K562 (cell line): Measurements from ENCODE around the gene ZMIZ1. TPM values are rescaled to one million over a fixed set of nuclear protein-coding genes. Genes with fewer than 3 reads are reported as not detected.

Experiments used
- ARID1B ChIP-seq: fragments of 450-650 bp; IDR thresholded peaks from 2 replicates; pipeline ENCODE4 v1.6.1; 2016; ENCODE audit warnings: antibody characterized with exemption, mild to moderate bottlenecking, inconsistent platforms
- JUN ChIP-seq, 2 experiments: sonication (generic) in 1 of 2; formaldehyde crosslinking in 1 of 2; IDR thresholded peaks; 2 replicates each; pipeline versions ENCODE4 v1.6.1 to v1.8.0; 2012 to 2022; ENCODE audit warnings: borderline replicate concordance in 2 of 2, mild to moderate bottlenecking in 2 of 2, improper control_type of control experiment in 1 of 2, low read depth in 1 of 2, low read length in 1 of 2, missing genetic modification reagents in 1 of 2
- MXI1 ChIP-seq: IDR thresholded peaks from 2 replicates; pipeline ENCODE4 v1.6.1; 2011; ENCODE audit warnings: low read depth, mild to moderate bottlenecking, improper control_type of control experiment, low read length
- MYBL2 ChIP-seq, 2 experiments: fragments of 450-650 bp in 1 of 2; sonication (generic) in 1 of 2; formaldehyde crosslinking in 1 of 2; IDR thresholded peaks; 2 replicates each; pipeline versions ENCODE4 v1.6.1 to v1.8.1; 2017 to 2022; ENCODE audit warnings: borderline replicate concordance in 1 of 2, inconsistent platforms in 1 of 2, low read depth in 1 of 2, mild to moderate bottlenecking in 1 of 2, missing genetic modification reagents in 1 of 2, moderate library complexity in 1 of 2
- NFIC ChIP-seq: fragments of 450-650 bp; IDR thresholded peaks from 2 replicates; pipeline ENCODE4 v1.6.1; 2017; ENCODE audit warnings: mild to moderate bottlenecking, inconsistent platforms
- RBM17 ChIP-seq: fragments of 200-400 bp; formaldehyde crosslinking; IDR thresholded peaks from 2 replicates; pipeline ENCODE4 v1.6.1; 2017; ENCODE audit warnings: low read depth, mild to moderate bottlenecking, low read length, borderline replicate concordance
- ZBTB33 ChIP-seq: sonication (generic); formaldehyde crosslinking; IDR thresholded peaks from 2 replicates; pipeline ENCODE4 v1.8.1; 2023; ENCODE audit warnings: mild to moderate bottlenecking, missing genetic modification reagents
- polyA plus RNA-seq, 8 experiments: library from polyadenylated mRNA; depleted of rRNA in 4 of 8; stranded (reverse) in 5 of 8; unstranded in 3 of 8; fragments of >200 nt; fragmentation: Nextera tagmentation in 2 of 8; fragmentation: Illumina TruSeq in 1 of 8; extraction: Ambion mirVana in 2 of 8; extraction: Trizol in 1 of 8; gene quantifications; 2 replicates each; pipeline versions ENCODE4 v1.2.1 to v1.2.3, GENCODE V29; 2011 to 2014; ENCODE audit warnings: inconsistent platforms in 1 of 8, missing spikeins in 1 of 8
- total RNA-seq, 7 experiments: library from RNA; depleted of rRNA in 6 of 7; stranded (reverse); fragments of >200 nt in 6 of 7; fragmentation: Illumina TruSeq in 2 of 7; extraction: Trizol in 2 of 7; gene quantifications; 2 replicates each; pipeline versions ENCODE4 v1.2.1 to v1.2.3, GENCODE V29; 2011 to 2021; ENCODE audit warnings: low replicate concordance in 1 of 7
- TF ChIP-seq, protein P1 (sequence below): fragments of 150-350 bp; IDR thresholded peaks from 2 replicates; pipeline ENCODE4 v1.6.1; 2014; ENCODE audit warnings: low read depth, mild to moderate bottlenecking, low read length, borderline replicate concordance
- TF ChIP-seq, protein P2 (sequence below): fragments of 450-650 bp; formaldehyde crosslinking; IDR thresholded peaks from 2 replicates; pipeline ENCODE4 v1.4.0; 2020; ENCODE audit warnings: mild to moderate bottlenecking, mixed read lengths
- TF ChIP-seq, protein P3 (sequence below): sonication (generic); formaldehyde crosslinking; IDR thresholded peaks from 2 replicates; pipeline ENCODE4 v1.8.0; 2022; ENCODE audit warnings: mild to moderate bottlenecking, missing genetic modification reagents, borderline replicate concordance
- TF ChIP-seq, protein P4 (sequence below): fragments of 250-450 bp; sonication (Bioruptor Pico); IDR thresholded peaks from 2 replicates; pipeline ENCODE4 v1.8.0; 2022; ENCODE audit warnings: inconsistent platforms, mild to moderate bottlenecking, moderate library complexity, borderline replicate concordance

ZMIZ1 gene
- total and polyA plus RNA-seq, 9 of the 15 experiments (the other 6 are each of a cell fraction or from before 2014, with no cell fraction given) = 1.0 to 37.3 (median 4.3) TPM

DNA sequence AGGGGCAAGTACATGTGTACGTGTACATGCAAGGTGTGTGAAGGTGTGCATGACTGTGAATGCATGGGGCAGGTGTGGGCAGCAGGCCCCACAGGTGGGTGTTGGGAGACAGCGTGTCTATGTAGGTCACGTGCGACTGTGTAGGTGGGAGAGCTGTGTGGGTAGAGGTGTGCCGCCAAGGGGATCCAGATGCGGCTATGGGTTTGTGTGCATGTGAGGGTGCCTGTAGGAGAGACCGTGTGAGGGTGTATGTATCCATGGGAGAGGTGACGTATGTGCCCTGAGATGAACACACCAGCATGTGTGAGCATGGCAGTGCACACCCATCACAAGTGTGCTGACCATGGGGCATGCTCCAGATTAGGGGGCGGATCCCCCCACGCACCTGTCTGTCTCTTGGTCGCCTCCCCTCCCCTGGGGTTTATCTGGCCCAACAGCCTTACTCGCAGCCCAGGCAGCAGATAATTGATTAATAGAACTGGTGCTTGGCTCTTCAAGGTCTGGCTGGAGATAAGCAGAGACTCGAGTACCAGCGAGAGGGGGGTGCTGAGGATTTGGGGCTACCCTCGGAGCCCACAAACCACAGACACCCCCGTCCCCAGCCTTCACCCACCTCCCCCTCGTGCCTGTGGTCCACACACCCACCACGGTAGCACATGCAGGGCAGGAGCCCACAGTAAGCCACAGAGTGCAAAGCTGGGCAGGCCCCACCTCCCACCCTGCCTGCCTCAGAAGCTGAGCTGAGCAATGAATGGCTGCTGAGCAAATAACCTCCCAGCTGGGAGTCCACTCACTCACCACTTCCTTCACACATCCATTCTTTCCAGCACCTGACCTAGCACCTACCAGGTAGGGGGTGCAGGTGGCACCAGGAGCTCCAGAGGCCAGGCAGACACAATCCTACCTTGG lies 41.4 kb upstream of the ZMIZ1 start (continued):
- TF ChIP-seq, protein P1, sequence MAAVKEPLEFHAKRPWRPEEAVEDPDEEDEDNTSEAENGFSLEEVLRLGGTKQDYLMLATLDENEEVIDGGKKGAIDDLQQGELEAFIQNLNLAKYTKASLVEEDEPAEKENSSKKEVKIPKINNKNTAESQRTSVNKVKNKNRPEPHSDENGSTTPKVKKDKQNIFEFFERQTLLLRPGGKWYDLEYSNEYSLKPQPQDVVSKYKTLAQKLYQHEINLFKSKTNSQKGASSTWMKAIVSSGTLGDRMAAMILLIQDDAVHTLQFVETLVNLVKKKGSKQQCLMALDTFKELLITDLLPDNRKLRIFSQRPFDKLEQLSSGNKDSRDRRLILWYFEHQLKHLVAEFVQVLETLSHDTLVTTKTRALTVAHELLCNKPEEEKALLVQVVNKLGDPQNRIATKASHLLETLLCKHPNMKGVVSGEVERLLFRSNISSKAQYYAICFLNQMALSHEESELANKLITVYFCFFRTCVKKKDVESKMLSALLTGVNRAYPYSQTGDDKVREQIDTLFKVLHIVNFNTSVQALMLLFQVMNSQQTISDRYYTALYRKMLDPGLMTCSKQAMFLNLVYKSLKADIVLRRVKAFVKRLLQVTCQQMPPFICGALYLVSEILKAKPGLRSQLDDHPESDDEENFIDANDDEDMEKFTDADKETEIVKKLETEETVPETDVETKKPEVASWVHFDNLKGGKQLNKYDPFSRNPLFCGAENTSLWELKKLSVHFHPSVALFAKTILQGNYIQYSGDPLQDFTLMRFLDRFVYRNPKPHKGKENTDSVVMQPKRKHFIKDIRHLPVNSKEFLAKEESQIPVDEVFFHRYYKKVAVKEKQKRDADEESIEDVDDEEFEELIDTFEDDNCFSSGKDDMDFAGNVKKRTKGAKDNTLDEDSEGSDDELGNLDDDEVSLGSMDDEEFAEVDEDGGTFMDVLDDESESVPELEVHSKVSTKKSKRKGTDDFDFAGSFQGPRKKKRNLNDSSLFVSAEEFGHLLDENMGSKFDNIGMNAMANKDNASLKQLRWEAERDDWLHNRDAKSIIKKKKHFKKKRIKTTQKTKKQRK = no peak
- no peak for TF ChIP-seq MYBL2 (IDR thresholded peaks at IDR 0.05; ENCODE audit: low read depth)
- no peak for TF ChIP-seq MYBL2 (CRISPR knock-in tag; IDR thresholded peaks at IDR 0.05; ENCODE audit: borderline replicate concordance)
- TF ChIP-seq, protein P2, sequence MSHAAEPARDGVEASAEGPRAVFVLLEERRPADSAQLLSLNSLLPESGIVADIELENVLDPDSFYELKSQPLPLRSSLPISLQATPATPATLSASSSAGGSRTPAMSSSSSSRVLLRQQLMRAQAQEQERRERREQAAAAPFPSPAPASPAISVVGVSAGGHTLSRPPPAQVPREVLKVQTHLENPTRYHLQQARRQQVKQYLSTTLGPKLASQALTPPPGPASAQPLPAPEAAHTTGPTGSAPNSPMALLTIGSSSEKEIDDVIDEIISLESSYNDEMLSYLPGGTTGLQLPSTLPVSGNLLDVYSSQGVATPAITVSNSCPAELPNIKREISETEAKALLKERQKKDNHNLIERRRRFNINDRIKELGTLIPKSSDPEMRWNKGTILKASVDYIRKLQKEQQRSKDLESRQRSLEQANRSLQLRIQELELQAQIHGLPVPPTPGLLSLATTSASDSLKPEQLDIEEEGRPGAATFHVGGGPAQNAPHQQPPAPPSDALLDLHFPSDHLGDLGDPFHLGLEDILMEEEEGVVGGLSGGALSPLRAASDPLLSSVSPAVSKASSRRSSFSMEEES (CRISPR knock-in tag) = 0 out of 2 replicates have a peak, but pooled peaks have one; percentile 3
- no peak for TF ChIP-seq ZBTB33 (CRISPR knock-in tag)
- TF ChIP-seq RBM17 = no peak
- peak; percentile 85 for TF ChIP-seq NFIC
- TF ChIP-seq JUN (IDR thresholded peaks at IDR 0.05; ENCODE audit: borderline replicate concordance, low read depth, low read length) = no peak
- no peak for TF ChIP-seq JUN (CRISPR knock-in tag; IDR thresholded peaks at IDR 0.05; ENCODE audit: borderline replicate concordance)
- TF ChIP-seq, protein P3, sequence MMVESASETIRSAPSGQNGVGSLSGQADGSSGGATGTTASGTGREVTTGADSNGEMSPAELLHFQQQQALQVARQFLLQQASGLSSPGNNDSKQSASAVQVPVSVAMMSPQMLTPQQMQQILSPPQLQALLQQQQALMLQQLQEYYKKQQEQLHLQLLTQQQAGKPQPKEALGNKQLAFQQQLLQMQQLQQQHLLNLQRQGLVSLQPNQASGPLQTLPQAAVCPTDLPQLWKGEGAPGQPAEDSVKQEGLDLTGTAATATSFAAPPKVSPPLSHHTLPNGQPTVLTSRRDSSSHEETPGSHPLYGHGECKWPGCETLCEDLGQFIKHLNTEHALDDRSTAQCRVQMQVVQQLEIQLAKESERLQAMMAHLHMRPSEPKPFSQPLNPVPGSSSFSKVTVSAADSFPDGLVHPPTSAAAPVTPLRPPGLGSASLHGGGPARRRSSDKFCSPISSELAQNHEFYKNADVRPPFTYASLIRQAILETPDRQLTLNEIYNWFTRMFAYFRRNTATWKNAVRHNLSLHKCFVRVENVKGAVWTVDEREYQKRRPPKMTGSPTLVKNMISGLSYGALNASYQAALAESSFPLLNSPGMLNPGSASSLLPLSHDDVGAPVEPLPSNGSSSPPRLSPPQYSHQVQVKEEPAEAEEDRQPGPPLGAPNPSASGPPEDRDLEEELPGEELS (CRISPR knock-in tag) = 0 out of 2 replicates have a peak, but pooled peaks have one; percentile 24
- TF ChIP-seq, protein P4, sequence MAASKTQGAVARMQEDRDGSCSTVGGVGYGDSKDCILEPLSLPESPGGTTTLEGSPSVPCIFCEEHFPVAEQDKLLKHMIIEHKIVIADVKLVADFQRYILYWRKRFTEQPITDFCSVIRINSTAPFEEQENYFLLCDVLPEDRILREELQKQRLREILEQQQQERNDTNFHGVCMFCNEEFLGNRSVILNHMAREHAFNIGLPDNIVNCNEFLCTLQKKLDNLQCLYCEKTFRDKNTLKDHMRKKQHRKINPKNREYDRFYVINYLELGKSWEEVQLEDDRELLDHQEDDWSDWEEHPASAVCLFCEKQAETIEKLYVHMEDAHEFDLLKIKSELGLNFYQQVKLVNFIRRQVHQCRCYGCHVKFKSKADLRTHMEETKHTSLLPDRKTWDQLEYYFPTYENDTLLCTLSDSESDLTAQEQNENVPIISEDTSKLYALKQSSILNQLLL (CRISPR knock-in tag) = no peak
- TF ChIP-seq MXI1 = 0 out of 2 replicates have a peak, but pooled peaks have one; percentile 26
- peak; percentile 93 for TF ChIP-seq ARID1B
